HG03025 (cell line): ENCODE results near the gene NPR2.

Experiments
- ATAC-seq: cut with Tn5 transposase; IDR thresholded peaks from one replicate; pipeline ENCODE4 v1.9.1; 2021; ENCODE audit warnings: mild to moderate bottlenecking, moderate library complexity; ENCODE audit not compliant: unreplicated experiment, low FRiP score

Gene NPR2

GRCh38 chr9:35852876-35853865, 61.8 kb downstream of the NPR2 start:
- ATAC-seq, result no peak

- no peak for ATAC-seq
Observed at GRCh38 chr9:35854091-35854762, 62.8 kb downstream of the NPR2 start.

- ATAC-seq, result no peak
Observed at GRCh38 chr9:35856206-35856605, 64.8 kb downstream of the NPR2 start.

GRCh38 chr9:35856882-35857281, 65.5 kb downstream of the NPR2 start:
- ATAC-seq, result no peak

- ATAC-seq, result no peak
Observed at GRCh38 chr9:35858458-35858857, 67.1 kb downstream of the NPR2 start.
